ENCODE measurements around the gene TNFAIP3.

DNA sequence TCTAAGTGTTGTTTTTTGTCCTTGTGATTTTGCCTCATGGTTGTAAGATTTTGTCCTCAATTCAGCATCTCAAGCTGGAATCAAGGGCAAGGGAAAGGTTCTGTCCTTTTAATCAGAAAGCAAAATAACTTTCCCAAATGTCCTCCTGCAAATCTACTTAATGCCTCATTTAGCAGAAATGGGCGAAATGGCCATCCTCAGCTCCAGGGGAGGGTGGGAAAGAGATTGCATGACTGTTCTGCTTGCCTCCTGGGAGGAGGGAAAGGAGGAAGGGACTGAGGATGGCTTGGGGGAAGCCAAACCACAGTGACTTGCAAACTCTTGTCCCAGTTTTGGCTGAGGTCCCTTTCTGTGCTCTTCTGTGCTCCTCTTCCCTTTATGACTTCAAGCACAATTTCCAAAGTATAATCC lies 43.4 kb downstream of the TNFAIP3 start:
- TF ChIP-seq, protein P1, sequence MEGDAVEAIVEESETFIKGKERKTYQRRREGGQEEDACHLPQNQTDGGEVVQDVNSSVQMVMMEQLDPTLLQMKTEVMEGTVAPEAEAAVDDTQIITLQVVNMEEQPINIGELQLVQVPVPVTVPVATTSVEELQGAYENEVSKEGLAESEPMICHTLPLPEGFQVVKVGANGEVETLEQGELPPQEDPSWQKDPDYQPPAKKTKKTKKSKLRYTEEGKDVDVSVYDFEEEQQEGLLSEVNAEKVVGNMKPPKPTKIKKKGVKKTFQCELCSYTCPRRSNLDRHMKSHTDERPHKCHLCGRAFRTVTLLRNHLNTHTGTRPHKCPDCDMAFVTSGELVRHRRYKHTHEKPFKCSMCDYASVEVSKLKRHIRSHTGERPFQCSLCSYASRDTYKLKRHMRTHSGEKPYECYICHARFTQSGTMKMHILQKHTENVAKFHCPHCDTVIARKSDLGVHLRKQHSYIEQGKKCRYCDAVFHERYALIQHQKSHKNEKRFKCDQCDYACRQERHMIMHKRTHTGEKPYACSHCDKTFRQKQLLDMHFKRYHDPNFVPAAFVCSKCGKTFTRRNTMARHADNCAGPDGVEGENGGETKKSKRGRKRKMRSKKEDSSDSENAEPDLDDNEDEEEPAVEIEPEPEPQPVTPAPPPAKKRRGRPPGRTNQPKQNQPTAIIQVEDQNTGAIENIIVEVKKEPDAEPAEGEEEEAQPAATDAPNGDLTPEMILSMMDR (IDR thresholded peaks at IDR 0.05) = no peak
- TF ChIP-seq EZH2 (IDR thresholded peaks at IDR 0.05; ENCODE audit: borderline replicate concordance, insufficient read depth, low read depth, low read length, poor library complexity, severe bottlenecking) = no peak
